HG02798 (cell line): Measurements from ENCODE around the gene SLC14A1.

Experiments used
- ATAC-seq: cut with Tn5 transposase; IDR thresholded peaks from one replicate; pipeline ENCODE4 v1.9.1; 2021; ENCODE audit warnings: mild to moderate bottlenecking; ENCODE audit not compliant: unreplicated experiment, poor library complexity

The SLC14A1 gene

GRCh38 chr18:45788861-45789260 lies 64.9 kb downstream of the SLC14A1 start:
- ATAC-seq = no peak

DNA sequence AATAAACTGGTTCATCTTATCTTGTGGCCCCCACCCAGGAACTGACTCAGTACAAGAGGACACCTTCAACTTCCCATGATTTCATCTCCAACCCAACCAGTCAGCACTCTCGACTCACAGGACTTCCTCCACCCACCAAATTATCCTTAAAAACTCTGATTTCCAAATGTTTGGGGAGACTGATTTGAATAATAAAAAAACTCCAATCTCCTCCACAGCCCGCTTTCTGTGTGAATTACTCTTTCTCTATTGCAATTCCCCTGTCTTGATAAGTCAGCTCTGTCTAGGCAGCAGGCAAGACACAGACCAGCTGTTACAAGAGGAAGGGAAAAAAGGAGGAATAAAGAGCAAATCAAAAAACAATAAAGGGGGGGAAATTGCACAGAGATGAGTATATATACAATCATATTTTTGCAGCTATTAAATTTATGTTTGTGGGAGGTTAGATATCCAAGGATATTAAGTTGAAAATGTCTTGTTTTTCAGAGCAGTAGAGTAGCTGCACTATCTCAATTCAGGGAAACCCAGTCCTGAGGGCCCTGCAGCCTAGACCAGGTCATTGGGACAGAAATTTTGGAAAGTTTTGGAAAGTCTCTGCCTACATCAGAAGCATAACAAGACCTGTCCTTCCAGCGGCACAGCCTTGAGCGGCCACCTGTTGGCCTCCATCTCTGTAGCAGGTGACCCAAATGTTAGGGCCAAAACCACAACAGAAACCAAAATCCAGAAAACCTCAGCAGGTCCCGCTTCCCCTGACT lies 68.7 kb downstream of the SLC14A1 start:
- no peak for ATAC-seq

- peak; percentile 45 for ATAC-seq
Measured at GRCh38 chr18:45793264-45793965, 69.4 kb downstream of the SLC14A1 start.

DNA sequence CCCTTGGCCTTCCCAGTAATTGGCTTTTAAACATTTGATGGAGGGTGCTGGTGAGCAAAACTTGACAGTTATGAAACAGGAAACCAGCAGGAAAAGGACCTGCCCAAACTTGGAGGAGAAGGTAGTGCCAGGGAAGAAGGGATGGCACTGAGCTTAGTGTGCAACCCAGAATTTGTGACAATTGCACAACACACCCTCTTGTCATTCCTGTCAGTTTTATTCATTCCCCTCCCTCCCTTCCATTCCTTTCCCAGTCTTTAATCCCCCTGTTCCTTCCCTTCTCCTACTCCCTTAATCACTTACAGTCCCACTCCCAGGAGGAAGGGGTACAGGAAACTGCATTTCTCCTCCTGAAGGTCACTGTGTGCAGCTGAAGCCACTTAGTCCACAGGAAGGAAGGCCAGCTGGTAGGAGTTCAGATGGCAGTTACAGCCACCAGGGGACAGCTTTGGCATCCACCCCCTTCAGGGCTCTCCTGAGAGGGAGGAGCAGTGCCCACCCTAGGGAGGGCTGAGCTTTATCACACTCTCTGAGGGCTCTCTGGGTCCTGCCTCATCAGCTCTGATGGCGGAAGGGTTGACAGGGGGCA lies 77.5 kb downstream of the SLC14A1 start:
- no peak for ATAC-seq
